Vagina (tissue), 2 donors: ENCODE measurements around the gene DDHD1.

Experiments
- CTCF ChIP-seq, 3 experiments: fragments of 450-650 bp in 2 of 3; fragments of 200-600 bp in 1 of 3; sonication (generic) in 1 of 3; IDR thresholded peaks; one replicate each; pipeline ENCODE4 v1.5.1; 2017 to 2019; ENCODE audit warnings: antibody characterized with exemption in 3 of 3, mild to moderate bottlenecking in 2 of 3, moderate library complexity in 2 of 3
- POLR2A ChIP-seq, 2 donors: fragments of 450-650 bp; IDR thresholded peaks; one replicate each; pipeline ENCODE4 v1.6.1; 2017; ENCODE audit warnings: antibody characterized with exemption in 2 of 2, mild to moderate bottlenecking in 2 of 2, moderate library complexity in 2 of 2
- POLR2AphosphoS5 ChIP-seq, 2 donors: sonication (generic); formaldehyde crosslinking; IDR thresholded peaks; one replicate each; pipeline ENCODE4 v1.9.0; 2017; ENCODE audit warnings: antibody characterized with exemption in 2 of 2, mild to moderate bottlenecking in 2 of 2, low read depth in 1 of 2; ENCODE audit not compliant: insufficient read depth in 1 of 2

- TF ChIP-seq POLR2A (IDR thresholded peaks at IDR 0.05) (no peak), CTCF (IDR thresholded peaks at IDR 0.05) (no peak), POLR2AphosphoS5 (IDR thresholded peaks at IDR 0.05; ENCODE audit: insufficient read depth in 1 of 2, low read depth in 1 of 2) (no peak)
These were observed 135.3 kb downstream of the DDHD1 start for GRCh38 chr14:53017837-53018236.
